LNCaP clone FGC (cell line): ENCODE data around the gene PCDH1.

Experiments
- DNase-seq: peaks from one replicate; pipeline ENCODE4 v3.0.0-alpha.2; 2011; ENCODE audit warnings: low read depth
- H3K4me3 ChIP-seq: 2 replicates; pipeline ENCODE4 v1.5.1; 2011; ENCODE audit warnings: mild to moderate bottlenecking, low read depth, low read length, control low read depth
- CTCF ChIP-seq: IDR thresholded peaks from 2 replicates; pipeline ENCODE4 v1.5.1; 2012; ENCODE audit warnings: mild to moderate bottlenecking; ENCODE audit not compliant: control insufficient read depth, insufficient read depth; ENCODE audit errors: extremely low read depth

The PCDH1 gene

GRCh38 chr5:141861194-141861593, 17.0 kb downstream of the PCDH1 start:
- no peak overlapping the region for H3K4me3 ChIP-seq
- TF ChIP-seq CTCF: no peak
- no peak for DNase-seq

GRCh38 chr5:141858079-141858765, 20.0 kb downstream of the PCDH1 start:
- DNase-seq: no peak
- no peak for TF ChIP-seq CTCF

GRCh38 chr5:141857226-141857625, 21.0 kb downstream of the PCDH1 start:
- no peak for TF ChIP-seq CTCF
- no peak for DNase-seq
- H3K4me3 ChIP-seq: no peak overlapping the region

More at GRCh38 chr5:141858079-141858765, 20.0 kb downstream of the PCDH1 start:
- H3K4me3 ChIP-seq: no peak overlapping the region

- TF ChIP-seq CTCF: no peak
- H3K4me3 ChIP-seq: no peak overlapping the region
- no peak for DNase-seq
These were observed 22.0 kb downstream of the PCDH1 start for GRCh38 chr5:141856037-141856790.

GRCh38 chr5:141855265-141856036, 22.8 kb downstream of the PCDH1 start:
- no peak for TF ChIP-seq CTCF
- H3K4me3 ChIP-seq: no peak overlapping the region
- no peak for DNase-seq

GRCh38 chr5:141853895-141854626, 24.1 kb downstream of the PCDH1 start:
- DNase-seq: no peak
- no peak overlapping the region for H3K4me3 ChIP-seq
- TF ChIP-seq CTCF: no peak
